Activated naive CD4-positive, alpha-beta T cell treated with anti-CD3 and anti-CD28 coated beads, Interleukin-2, amount 50 U/mL, for 16 hours (primary cell): ENCODE results near the gene ANGPTL2.

Experiments
- DNase-seq: peaks from one replicate; pipeline ENCODE4 v3.0.0-alpha.2; 2020

Gene ANGPTL2

GRCh38 chr9:127116088-127116726 is 6.2 kb downstream of the ANGPTL2 start:
- no peak for DNase-seq

DNA sequence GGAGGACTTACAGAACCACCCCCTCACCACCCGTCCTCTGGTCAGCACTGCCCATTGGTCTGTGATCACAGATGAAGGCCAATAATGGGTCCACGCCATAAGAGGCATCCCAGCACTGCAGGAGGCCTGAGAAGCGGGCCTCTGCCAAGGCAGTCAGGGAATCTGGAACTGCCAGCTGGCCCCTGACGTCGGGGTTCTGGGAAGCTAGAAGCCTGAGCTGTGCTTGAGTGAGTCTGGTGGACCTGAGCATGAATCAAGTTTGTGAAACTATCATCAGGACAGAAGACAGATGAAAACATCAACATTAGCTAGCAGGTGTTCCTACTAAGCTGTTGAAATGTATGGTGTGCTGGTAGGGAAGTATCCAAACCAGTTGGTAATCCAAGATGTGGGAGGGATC is 7.8 kb downstream of the ANGPTL2 start:
- DNase-seq: no peak

GRCh38 chr9:127113191-127113972 is 9.1 kb downstream of the ANGPTL2 start:
- DNase-seq: no peak

DNA sequence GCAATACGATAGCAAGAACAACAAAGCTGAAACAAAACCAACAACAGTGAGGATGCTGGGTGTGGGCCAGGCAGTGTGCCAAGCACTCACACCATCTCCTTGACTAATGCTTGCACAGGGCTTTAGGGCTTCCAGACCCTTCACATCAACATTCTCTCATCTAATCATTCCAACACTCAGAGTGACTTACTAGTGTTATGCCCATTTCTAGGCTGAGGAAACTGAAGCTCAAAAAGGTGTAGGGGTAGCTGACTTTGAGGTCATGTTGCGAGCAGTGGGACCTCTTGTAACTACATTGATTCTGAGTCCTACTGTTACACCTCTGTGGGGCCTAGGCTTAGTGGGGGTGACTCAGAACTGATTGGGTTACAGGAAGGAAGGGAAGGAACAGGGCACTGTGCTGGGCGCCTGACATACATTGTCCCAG is 9.7 kb downstream of the ANGPTL2 start:
- no peak for DNase-seq

DNA sequence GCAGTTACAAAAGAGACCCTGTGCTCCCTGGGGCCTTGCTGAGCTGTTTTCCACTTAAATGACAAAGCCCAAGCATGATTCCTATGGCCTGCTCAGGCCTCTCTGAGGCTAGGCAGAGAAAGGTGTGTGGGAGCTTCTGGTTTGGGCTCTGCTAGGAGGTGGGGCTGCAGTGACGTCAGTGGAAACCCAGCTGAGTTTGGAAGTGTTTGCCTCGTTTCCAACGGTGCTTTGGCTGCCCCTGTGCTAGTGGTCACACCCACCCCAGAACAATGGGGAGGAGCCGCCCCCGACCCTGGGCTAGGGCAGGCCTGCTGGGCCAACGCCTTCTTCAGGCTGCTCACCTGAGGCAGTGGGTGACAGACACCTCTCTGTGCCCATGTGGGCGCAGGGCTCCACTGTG is 10.4 kb downstream of the ANGPTL2 start:
- no peak for DNase-seq

DNA sequence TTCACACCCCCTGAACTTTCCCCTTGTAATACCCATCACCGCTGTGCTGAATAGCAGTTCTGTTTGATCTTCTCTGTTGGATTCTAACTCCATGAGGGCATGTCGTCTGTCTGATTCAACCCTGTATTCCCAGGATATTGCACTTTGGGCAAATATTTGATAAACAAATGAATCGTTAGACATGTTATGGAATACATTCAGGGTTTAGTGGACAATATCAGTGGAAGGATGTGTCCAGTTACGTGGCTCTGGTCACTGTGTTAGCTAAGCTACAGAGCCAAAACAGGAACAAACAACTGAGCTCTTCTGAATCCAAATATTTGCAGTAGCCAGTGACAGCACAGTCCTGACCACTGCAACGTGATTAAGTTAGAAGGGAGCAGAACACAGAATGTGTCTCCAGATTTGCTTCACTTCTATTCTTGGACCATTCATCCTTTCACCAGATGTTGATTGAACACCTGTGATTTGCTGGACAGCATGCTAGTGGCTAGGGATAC is 13.2 kb downstream of the ANGPTL2 start:
- DNase-seq: no peak

GRCh38 chr9:127107929-127108876 is 14.2 kb downstream of the ANGPTL2 start:
- no peak for DNase-seq

GRCh38 chr9:127107171-127107928 is 15.1 kb downstream of the ANGPTL2 start:
- no peak for DNase-seq

DNA sequence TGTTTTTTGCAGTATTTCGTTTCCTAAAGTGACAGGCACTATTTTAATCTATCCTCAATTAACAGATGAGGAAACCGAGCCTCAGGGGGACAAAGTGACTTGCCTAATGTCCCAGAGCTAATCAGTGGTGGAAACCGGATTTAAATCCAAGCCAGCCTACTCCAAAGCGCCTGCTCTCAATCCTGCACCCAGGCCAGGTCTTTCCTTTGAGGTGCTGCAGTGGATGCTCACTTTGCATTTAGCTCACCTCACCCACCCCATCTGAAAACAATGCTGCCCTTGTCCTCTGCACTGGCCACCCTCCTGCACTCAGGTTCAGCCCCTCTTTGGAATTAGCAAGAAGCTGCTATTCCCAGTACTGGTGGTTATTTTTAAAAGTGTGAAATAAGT is 16.0 kb downstream of the ANGPTL2 start:
- DNase-seq: no peak

GRCh38 chr9:127105805-127106465 is 16.5 kb downstream of the ANGPTL2 start:
- no peak for DNase-seq

DNA sequence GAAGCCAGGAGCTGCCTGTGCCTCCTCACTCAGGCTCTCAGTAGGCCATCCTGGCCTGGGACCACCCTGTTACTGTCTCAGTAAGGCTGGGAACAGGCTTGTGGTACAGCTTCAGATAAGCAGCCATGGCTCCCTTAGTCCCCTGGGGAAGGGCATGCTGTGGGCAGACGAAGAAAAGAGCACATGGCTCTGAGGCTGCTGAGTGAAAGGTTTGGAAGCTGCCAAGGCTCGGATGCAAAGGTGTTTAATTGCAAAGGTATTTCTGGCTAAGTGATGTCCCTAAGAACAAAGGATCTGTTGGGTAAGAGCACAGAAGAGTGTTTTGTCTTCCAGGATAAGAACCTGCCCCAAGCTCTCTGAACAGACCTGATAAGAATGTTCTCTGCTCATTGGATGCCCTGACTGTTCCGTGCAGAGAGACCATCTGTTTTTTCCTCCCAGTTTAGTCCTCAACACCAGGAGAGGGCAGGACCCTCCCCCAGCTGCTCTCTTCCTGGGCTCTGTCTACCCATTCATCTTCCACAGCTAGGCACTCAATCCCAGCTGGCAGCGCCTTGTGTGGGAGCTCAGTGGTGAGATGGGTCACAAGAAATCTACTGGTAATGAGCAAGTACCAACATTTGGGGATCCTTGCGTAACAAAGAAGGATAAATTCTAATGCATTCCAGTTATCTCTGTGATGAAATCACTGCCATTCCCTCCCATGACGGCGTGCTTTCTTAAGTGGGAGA is 17.7 kb downstream of the ANGPTL2 start:
- no peak for DNase-seq

DNA sequence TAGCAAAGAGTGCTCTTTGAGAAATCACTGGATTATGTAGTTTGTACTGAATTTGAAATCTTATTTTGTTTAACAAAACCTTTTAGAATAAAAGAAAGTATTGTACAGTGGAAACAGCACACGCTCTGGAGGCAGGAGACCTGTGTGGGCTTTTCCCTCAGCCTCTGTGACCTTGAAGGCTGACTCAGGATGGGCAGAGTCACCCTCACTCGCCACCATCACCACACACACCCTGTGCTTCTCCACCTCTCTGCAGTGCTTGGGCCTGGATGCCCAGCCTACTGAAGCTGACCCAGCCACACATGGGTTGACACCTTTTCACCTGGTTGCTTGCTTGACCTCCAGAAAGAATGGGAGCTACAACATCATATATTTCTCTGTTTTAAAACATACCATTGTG is 19.6 kb downstream of the ANGPTL2 start:
- no peak for DNase-seq

GRCh38 chr9:127102176-127102575 is 20.3 kb downstream of the ANGPTL2 start:
- no peak for DNase-seq

- no peak for DNase-seq
Measured at GRCh38 chr9:127099664-127100063, 22.8 kb downstream of the ANGPTL2 start.

DNA sequence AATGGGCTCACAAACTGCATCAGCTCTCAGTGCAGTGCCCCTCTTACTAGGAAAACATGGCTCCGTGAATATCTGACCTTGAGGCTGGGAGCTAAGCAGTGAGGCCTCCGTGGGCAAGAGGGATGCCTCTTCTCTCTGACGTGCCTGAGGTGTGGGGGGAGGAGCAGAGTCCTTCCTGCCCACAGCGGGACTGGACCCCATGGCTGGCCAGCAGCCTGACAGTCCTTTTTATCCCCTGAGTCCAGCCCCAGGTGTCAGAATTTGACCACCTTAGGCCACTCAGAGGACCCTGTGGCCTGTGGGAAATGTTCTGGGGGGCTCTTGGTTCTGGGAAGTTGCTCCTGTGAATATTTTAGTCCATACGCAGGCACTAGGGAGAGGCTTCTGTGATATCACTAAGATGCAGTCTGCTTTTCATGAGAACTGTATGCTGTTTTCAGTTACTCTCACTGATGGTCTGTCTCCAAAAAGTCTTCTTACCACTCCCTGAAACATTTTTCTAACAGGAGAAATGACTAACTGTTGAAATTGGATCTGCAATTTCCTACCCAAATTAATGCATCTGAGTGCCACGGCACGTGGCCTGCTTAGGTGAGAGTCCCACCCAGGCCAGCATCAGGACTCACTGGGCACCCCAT is 23.4 kb downstream of the ANGPTL2 start:
- DNase-seq: no peak

DNA sequence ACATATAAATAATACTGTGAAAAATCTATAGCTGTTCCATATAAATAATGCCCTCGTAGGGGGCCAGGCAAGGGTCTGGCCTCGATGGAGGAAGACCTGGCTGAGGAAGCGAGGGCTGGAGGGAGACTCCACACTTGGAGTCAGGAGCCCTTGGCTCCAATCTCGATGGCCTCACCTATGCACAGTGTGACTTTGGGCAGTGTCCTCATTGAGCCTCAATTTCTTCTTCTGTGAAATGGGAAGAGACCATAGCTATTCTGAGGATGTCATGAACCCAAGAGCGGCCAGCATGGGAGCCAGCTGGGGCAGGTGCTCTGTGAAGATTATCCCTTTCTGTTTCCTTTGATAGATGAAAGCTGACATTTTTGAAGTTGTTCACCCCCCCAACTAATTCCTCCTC is 24.8 kb downstream of the ANGPTL2 start:
- DNase-seq: no peak

- no peak for DNase-seq
Measured at GRCh38 chr9:127096208-127096607, 26.2 kb downstream of the ANGPTL2 start.

DNA sequence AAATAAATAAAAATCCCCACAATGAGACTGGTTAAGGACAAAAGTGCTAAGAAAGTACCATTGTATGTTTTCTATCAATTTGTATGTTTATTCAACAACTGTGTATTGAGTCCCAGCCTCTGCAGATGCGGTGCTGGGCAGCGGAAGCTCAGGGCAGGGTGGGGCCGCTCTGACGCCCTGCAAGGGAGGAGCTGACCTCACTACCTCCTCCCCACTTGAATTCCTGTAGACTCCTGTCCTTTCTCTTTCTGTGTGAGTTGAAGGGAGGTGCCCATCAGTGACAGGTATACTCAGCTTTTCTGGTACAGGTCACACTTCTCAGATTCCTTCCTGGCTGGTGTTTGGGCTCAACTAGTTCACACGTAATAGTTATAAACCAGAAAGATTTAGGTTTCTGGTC is 27.0 kb downstream of the ANGPTL2 start:
- no peak for DNase-seq

DNA sequence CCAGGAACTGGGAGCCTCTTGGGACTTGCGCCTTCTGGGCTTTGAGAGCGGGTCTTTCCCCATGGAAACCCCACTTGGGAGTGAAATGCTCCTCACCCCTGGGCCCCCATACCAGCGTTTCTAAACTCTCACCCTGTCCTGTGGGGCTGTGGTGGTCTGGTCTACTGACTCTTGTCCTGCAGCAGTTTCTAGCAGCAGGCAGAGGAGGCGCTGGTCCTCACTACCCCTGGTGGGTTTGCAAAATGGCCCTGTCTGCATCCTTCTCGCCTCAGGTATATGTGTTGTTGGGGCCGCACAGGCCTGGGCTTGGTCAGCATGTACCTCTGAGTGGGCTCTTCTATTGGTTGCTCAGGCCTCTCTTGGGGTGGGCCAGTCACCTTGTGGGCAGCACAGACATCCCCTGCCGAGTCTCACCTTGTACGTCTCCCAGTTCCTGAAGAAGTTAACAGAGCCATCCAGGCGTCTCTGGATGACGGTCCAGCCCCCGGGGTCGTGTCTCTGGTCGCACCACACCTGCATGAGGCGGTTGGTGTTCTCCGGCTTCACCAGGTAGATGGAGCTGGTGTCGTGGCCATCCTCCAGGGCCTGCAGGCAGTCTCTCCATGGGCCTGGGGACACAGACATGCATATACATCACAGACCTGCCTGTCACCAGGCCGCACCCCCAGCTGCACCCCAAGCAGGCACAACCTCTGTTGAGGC is 29.0 kb downstream of the ANGPTL2 start:
- DNase-seq: no peak

DNA sequence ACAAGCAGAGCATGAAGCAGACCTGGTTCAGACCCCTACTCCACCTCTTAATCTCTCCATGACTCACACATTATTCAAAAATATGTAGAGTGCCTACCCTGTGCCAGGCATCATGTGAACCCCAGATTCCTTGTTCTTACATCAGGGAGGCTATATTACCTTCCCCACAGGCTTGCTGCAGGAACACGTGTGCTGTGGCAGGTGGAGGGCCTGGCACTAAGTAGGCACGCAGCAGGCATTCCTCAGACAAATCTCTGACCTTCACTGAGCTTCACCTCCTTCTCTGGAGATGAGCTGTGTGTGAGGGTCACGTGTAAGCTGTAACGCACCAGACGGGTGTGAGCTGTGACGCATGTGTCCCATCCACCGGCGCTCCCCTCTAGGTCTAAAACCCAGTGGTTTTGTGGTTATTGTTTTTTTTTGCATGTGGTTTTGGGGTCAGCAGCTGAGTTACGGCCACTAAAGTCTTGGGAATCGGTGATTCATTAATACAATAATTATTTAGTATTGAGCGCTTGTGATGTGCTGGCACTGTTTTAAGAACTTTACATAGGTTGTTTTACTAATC is 30.3 kb downstream of the ANGPTL2 start:
- DNase-seq: no peak
